ENCODE results near the gene VAPB.
"Not testable (repeated sequence)": the region's sequence is repeated elsewhere in the genome, so short reads cannot be mapped to it uniquely, and the experiment has no call there.

The VAPB gene

GRCh38 chr20:58388882-58389323, at the start of gene VAPB:
TSS of gene VAPB (plus strand) at chr20:58389229. CDS start at chr20:58389460, 231 bp downstream.
- DNase-seq (ENCODE audit: low spot score): peak; percentile 99

- DNase-seq (ENCODE audit: low spot score): no peak
Measured at GRCh38 chr20:58339741-58340140, 49.3 kb upstream of the VAPB start.

- DNase-seq (ENCODE audit: low spot score): no peak
Measured at GRCh38 chr20:58340151-58340550, 48.9 kb upstream of the VAPB start.

- DNase-seq (ENCODE audit: low spot score): no peak
Measured at GRCh38 chr20:58340853-58341252, 48.2 kb upstream of the VAPB start.

GRCh38 chr20:58342104-58342945, 46.7 kb upstream of the VAPB start:
- no peak for DNase-seq (ENCODE audit: low spot score)

- no peak for DNase-seq (ENCODE audit: low spot score)
Measured at GRCh38 chr20:58344741-58345140, 44.3 kb upstream of the VAPB start.

GRCh38 chr20:58349570-58349969, 39.5 kb upstream of the VAPB start:
- no peak for DNase-seq (ENCODE audit: low spot score)

GRCh38 chr20:58352468-58352867, 36.6 kb upstream of the VAPB start:
- DNase-seq (ENCODE audit: low spot score): no peak

- no peak for DNase-seq (ENCODE audit: low spot score)
Measured at GRCh38 chr20:58359441-58359840, 29.6 kb upstream of the VAPB start.

GRCh38 chr20:58360936-58361335, 28.1 kb upstream of the VAPB start:
- no peak for DNase-seq (ENCODE audit: low spot score)

- no peak for DNase-seq (ENCODE audit: low spot score)
Measured at GRCh38 chr20:58361481-58362205, 27.4 kb upstream of the VAPB start.

- DNase-seq (ENCODE audit: low spot score): no peak
Measured at GRCh38 chr20:58362206-58362516, 26.9 kb upstream of the VAPB start.

GRCh38 chr20:58362970-58363369, 26.1 kb upstream of the VAPB start:
- DNase-seq (ENCODE audit: low spot score): no peak

- no peak for DNase-seq (ENCODE audit: low spot score)
Measured at GRCh38 chr20:58366866-58367265, 22.2 kb upstream of the VAPB start.

GRCh38 chr20:58372806-58373205, 16.2 kb upstream of the VAPB start:
- no peak for DNase-seq (ENCODE audit: low spot score)

- not testable (repeated sequence) for DNase-seq (ENCODE audit: low spot score)
Measured at GRCh38 chr20:58373296-58373695, 15.7 kb upstream of the VAPB start.

GRCh38 chr20:58374027-58374850, 14.8 kb upstream of the VAPB start:
- DNase-seq (ENCODE audit: low spot score): no peak

GRCh38 chr20:58374906-58375758, 13.9 kb upstream of the VAPB start:
- no peak for DNase-seq (ENCODE audit: low spot score)

- DNase-seq (ENCODE audit: low spot score): no peak
Measured at GRCh38 chr20:58375759-58376352, 13.2 kb upstream of the VAPB start.

- no peak for DNase-seq (ENCODE audit: low spot score)
Measured at GRCh38 chr20:58377017-58377416, 12.0 kb upstream of the VAPB start.

- no peak for DNase-seq (ENCODE audit: low spot score)
Measured at GRCh38 chr20:58377766-58378401, 11.1 kb upstream of the VAPB start.

All from D341Med (cell line).